GM23338 (cell line): Measurements from ENCODE around the gene KIF6. TPM values are rescaled to one million over a fixed set of nuclear protein-coding genes. Genes with fewer than 3 reads are reported as not detected.

ENCODE experiments used
- ATAC-seq: fragments of 200-7000 bp; cut with Tn5 transposase; 3 replicates; pipeline ENCODE4 v1.9.1; 2020
- DNase-seq: peaks from one replicate; pipeline ENCODE4 v3.0.0-alpha.2; 2015; ENCODE audit warnings: low spot score
- H2AFZ ChIP-seq: fragments of 200-600 bp; sonication (generic); 2 replicates; pipeline ENCODE4 v1.8.0; 2016; ENCODE audit warnings: antibody characterized with exemption, mild to moderate bottlenecking, moderate library complexity
- H3F3A ChIP-seq: fragments of 200-600 bp; sonication (generic); replicated peaks from 2 replicates; pipeline ENCODE4 v1.8.0; 2017; ENCODE audit warnings: antibody characterized with exemption, mixed run types, low read depth
- H3K27ac ChIP-seq: fragments of 200-600 bp; sonication (generic); 2 replicates; pipeline ENCODE4 v1.6.1; 2016; ENCODE audit warnings: low read depth
- H3K27me3 ChIP-seq: fragments of 200-600 bp; sonication (generic); 2 replicates; pipeline ENCODE4 v1.8.0; 2016; ENCODE audit warnings: mild to moderate bottlenecking, mixed run types, moderate library complexity; ENCODE audit not compliant: insufficient read depth
- H3K36me3 ChIP-seq: fragments of 200-600 bp; sonication (generic); 2 replicates; pipeline ENCODE4 v1.8.0; 2016; ENCODE audit warnings: mild to moderate bottlenecking; ENCODE audit not compliant: insufficient read depth
- H3K4me1 ChIP-seq: fragments of 200-600 bp; sonication (generic); 2 replicates; pipeline ENCODE4 v1.8.0; 2016; ENCODE audit warnings: mild to moderate bottlenecking, moderate library complexity; ENCODE audit not compliant: insufficient read depth
- H3K4me2 ChIP-seq: fragments of 200-600 bp; sonication (generic); 2 replicates; pipeline ENCODE4 v1.7.1; 2017; ENCODE audit warnings: mixed run types
- H3K4me3 ChIP-seq: fragments of 200-600 bp; sonication (generic); 2 replicates; pipeline ENCODE4 v1.6.1; 2016; ENCODE audit warnings: mixed run types
- H3K79me2 ChIP-seq: fragments of 200-600 bp; sonication (generic); replicated peaks from 2 replicates; pipeline ENCODE4 v1.8.0; 2017; ENCODE audit warnings: mild to moderate bottlenecking; ENCODE audit not compliant: insufficient read depth
- H3K9me2 ChIP-seq: fragments of 200-600 bp; sonication (generic); 2 replicates; pipeline ENCODE4 v1.8.0; 2017; ENCODE audit not compliant: insufficient read depth
- H4K20me1 ChIP-seq: fragments of 200-600 bp; sonication (generic); replicated peaks from 2 replicates; pipeline ENCODE4 v1.8.0; 2017; ENCODE audit warnings: mild to moderate bottlenecking; ENCODE audit not compliant: insufficient read depth
- H3K27ac Mint-ChIP-seq: 2 replicates; pipeline ENCODE4 v1.8.0; 2020; ENCODE audit warnings: inconsistent platforms, mild to moderate bottlenecking, moderate library complexity, mixed read lengths
- H3K27me3 Mint-ChIP-seq: 3 replicates; pipeline ENCODE4 v1.8.0; 2022; ENCODE audit warnings: low read depth, mild to moderate bottlenecking, moderate library complexity, mixed read lengths, inconsistent platforms; ENCODE audit not compliant: insufficient read depth, poor library complexity
- H3K36me3 Mint-ChIP-seq: 3 replicates; pipeline ENCODE4 v1.8.0; 2021; ENCODE audit warnings: low read depth, mild to moderate bottlenecking, inconsistent platforms, moderate library complexity, mixed read lengths
- H3K4me1 Mint-ChIP-seq: 3 replicates; pipeline ENCODE4 v1.8.0; 2020; ENCODE audit warnings: mild to moderate bottlenecking, inconsistent platforms, mixed read lengths
- H3K4me3 Mint-ChIP-seq: 3 replicates; pipeline ENCODE4 v1.8.0; 2021; ENCODE audit warnings: moderate library complexity, mild to moderate bottlenecking, inconsistent platforms, mixed read lengths
- H3K9me3 Mint-ChIP-seq: 3 replicates; pipeline ENCODE4 v1.8.0; 2020; ENCODE audit warnings: moderate library complexity, mild to moderate bottlenecking, inconsistent platforms, mixed read lengths
- CREB1 ChIP-seq: fragments of 250-450 bp; sonication (Bioruptor Pico); IDR thresholded peaks from 2 replicates; pipeline ENCODE4 v1.5.0; 2020; ENCODE audit warnings: low read depth, mild to moderate bottlenecking, moderate library complexity
- ETS1 ChIP-seq: IDR thresholded peaks from 2 replicates; pipeline ENCODE4 v1.6.1; 2016; ENCODE audit warnings: antibody characterized with exemption
- EZH2 ChIP-seq: fragments of 200-600 bp; sonication (generic); IDR thresholded peaks from one replicate; pipeline ENCODE4 v1.8.0; 2017; ENCODE audit warnings: antibody characterized with exemption, mild to moderate bottlenecking, low read depth; ENCODE audit not compliant: unreplicated experiment
- EZH2phosphoT487 ChIP-seq: fragments of 200-600 bp; sonication (generic); IDR thresholded peaks from one replicate; pipeline ENCODE4 v1.8.1; 2018; ENCODE audit warnings: antibody characterized with exemption; ENCODE audit not compliant: unreplicated experiment
- JUNB ChIP-seq: IDR thresholded peaks from one replicate; pipeline ENCODE4 v1.6.1; 2016; ENCODE audit warnings: antibody characterized with exemption; ENCODE audit not compliant: unreplicated experiment
- NANOG ChIP-seq: IDR thresholded peaks from 2 replicates; pipeline ENCODE4 v1.6.1; 2016; ENCODE audit warnings: antibody characterized with exemption, borderline replicate concordance
- POLR2AphosphoS5 ChIP-seq: IDR thresholded peaks from 2 replicates; pipeline ENCODE4 v1.6.1; 2016; ENCODE audit warnings: antibody characterized with exemption, low read depth
- REST ChIP-seq: IDR thresholded peaks from one replicate; pipeline ENCODE4 v1.6.1; 2018; ENCODE audit warnings: antibody characterized with exemption; ENCODE audit not compliant: unreplicated experiment
- STAT1 ChIP-seq: IDR thresholded peaks from one replicate; pipeline ENCODE4 v1.6.1; 2016; ENCODE audit warnings: antibody characterized with exemption; ENCODE audit not compliant: unreplicated experiment
- ZNF114 ChIP-seq: fragments of 250-450 bp; sonication (Bioruptor Pico); IDR thresholded peaks from 2 replicates; pipeline ENCODE4 v1.5.0; 2020; ENCODE audit warnings: mild to moderate bottlenecking, moderate library complexity
- ZNF331 ChIP-seq: fragments of 250-450 bp; sonication (Bioruptor Pico); IDR thresholded peaks from 2 replicates; pipeline ENCODE4 v1.5.0; 2020; ENCODE audit warnings: low read depth, mild to moderate bottlenecking, moderate library complexity
- ZNF462 ChIP-seq: fragments of 250-450 bp; sonication (Bioruptor Pico); IDR thresholded peaks from 2 replicates; pipeline ENCODE4 v1.5.0; 2020; ENCODE audit warnings: mild to moderate bottlenecking, moderate library complexity
- polyA plus RNA-seq: library from polyadenylated mRNA; unstranded; fragments of >200 nt; fragmentation: Nextera tagmentation; extraction: Ambion mirVana; gene quantifications from 2 replicates; pipeline ENCODE4 v1.2.1, GENCODE V29; 2016
- total RNA-seq: library from RNA; depleted of rRNA; stranded (reverse); fragments of >200 nt; shearing (Covaris generic); gene quantifications from 2 replicates; pipeline ENCODE4 v1.2.3, GENCODE V29; 2014
- TF ChIP-seq, protein P1 (sequence below), 2 experiments: fragments of 200-600 bp in 1 of 2; sonication (generic) in 1 of 2; conservative IDR thresholded peaks; 2 replicates each; pipeline versions ENCODE4 v1.5.1 to v1.6.1; 2016 to 2017; ENCODE audit warnings: antibody characterized with exemption in 2 of 2, low read depth in 2 of 2, mild to moderate bottlenecking in 2 of 2, moderate library complexity in 1 of 2

Gene KIF6
- total and polyA plus RNA-seq, 2 experiments from 2014 or later, result 0.87 to 1.7 TPM

- Histone ChIP-seq H3F3A (no peaks in the 10 kb centered on the region), H3K27ac (no peak overlapping the region), H3K4me3 (no peak overlapping the region), H3K27me3 (no peaks in the 10 kb centered on the region), H3K4me2 (no peak overlapping the region), H3K36me3 (peaks cover 3% of the 10 kb centered on the region), H4K20me1 (no peaks in the 10 kb centered on the region), H3K79me2 (no peaks in the 10 kb centered on the region), H2AFZ (no peak overlapping the region), H3K9me2 (0 out of 2 replicates have a peak, but pooled peaks cover 3% of the 10 kb centered on the region), H3K4me1 (peaks cover 19% of the 10 kb centered on the region)
- H3K9me3 Mint-ChIP-seq, result peaks cover 25% of the 10 kb centered on the region
- no peak for TF ChIP-seq STAT1
- no peak for TF ChIP-seq JUNB
- TF ChIP-seq ZNF114 (CRISPR knock-in tag), result no peak
- TF ChIP-seq ETS1, result no peak
- no peak for TF ChIP-seq ZNF462 (CRISPR knock-in tag)
- TF ChIP-seq NANOG, result no peak
- TF ChIP-seq ZNF331 (CRISPR knock-in tag), result no peak
- TF ChIP-seq POLR2AphosphoS5, result no peak
- TF ChIP-seq CREB1 (CRISPR knock-in tag), result no peak
- TF ChIP-seq REST, result no peak
- TF ChIP-seq EZH2phosphoT487, result no peak
- TF ChIP-seq EZH2, result no peak
- TF ChIP-seq, protein P1, sequence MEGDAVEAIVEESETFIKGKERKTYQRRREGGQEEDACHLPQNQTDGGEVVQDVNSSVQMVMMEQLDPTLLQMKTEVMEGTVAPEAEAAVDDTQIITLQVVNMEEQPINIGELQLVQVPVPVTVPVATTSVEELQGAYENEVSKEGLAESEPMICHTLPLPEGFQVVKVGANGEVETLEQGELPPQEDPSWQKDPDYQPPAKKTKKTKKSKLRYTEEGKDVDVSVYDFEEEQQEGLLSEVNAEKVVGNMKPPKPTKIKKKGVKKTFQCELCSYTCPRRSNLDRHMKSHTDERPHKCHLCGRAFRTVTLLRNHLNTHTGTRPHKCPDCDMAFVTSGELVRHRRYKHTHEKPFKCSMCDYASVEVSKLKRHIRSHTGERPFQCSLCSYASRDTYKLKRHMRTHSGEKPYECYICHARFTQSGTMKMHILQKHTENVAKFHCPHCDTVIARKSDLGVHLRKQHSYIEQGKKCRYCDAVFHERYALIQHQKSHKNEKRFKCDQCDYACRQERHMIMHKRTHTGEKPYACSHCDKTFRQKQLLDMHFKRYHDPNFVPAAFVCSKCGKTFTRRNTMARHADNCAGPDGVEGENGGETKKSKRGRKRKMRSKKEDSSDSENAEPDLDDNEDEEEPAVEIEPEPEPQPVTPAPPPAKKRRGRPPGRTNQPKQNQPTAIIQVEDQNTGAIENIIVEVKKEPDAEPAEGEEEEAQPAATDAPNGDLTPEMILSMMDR (conservative IDR thresholded peaks at IDR 0.05; ENCODE audit: low read depth in 2 of 2), result no peak
- H3K27ac Mint-ChIP-seq, result no peak overlapping the region
- no peak overlapping the region for H3K4me3 Mint-ChIP-seq
- H3K27me3 Mint-ChIP-seq, result no peaks in the 10 kb centered on the region
- DNase-seq (no peak), ATAC-seq (no peak)
- H3K36me3 Mint-ChIP-seq, result peaks cover 23% of the 10 kb centered on the region
- H3K4me1 Mint-ChIP-seq, result peaks cover 23% of the 10 kb centered on the region
Observed at GRCh38 chr6:39498096-39498495, 227.1 kb downstream of the KIF6 start.
